Fibroblast of peridontal ligament (primary cell): ENCODE results near the gene ENTHD1.
A peak's percentile ranks its signal among the peaks of the same experiment; 100 is the strongest.

Source experiments
- DNase-seq: peaks from one replicate; pipeline ENCODE4 v3.0.0-alpha.2; 2010; ENCODE audit errors: extremely low read depth

The ENTHD1 gene

GRCh38 chr22:39893526-39893925, at the start of gene ENTHD1:
Gene ENTHD1 (minus strand): TSS chr22:39893760. CDS start chr22:39887748, 6,012 bp downstream.
- no peak for DNase-seq

GRCh38 chr22:39943337-39943736, 49.8 kb upstream of the ENTHD1 start:
- no peak for DNase-seq

- no peak for DNase-seq
Measured at GRCh38 chr22:39942439-39943230, 49.1 kb upstream of the ENTHD1 start.

GRCh38 chr22:39941601-39942000, 48.0 kb upstream of the ENTHD1 start:
- DNase-seq: no peak

- DNase-seq: peak; percentile 5
Measured at GRCh38 chr22:39940757-39941305, 47.3 kb upstream of the ENTHD1 start.

- no peak for DNase-seq
Measured at GRCh38 chr22:39939830-39940229, 46.3 kb upstream of the ENTHD1 start.

- no peak for DNase-seq
Measured at GRCh38 chr22:39938509-39939111, 45.0 kb upstream of the ENTHD1 start.

GRCh38 chr22:39937906-39938305, 44.3 kb upstream of the ENTHD1 start:
- DNase-seq: no peak

- DNase-seq: no peak
Measured at GRCh38 chr22:39936523-39937145, 43.1 kb upstream of the ENTHD1 start.

- DNase-seq: no peak
Measured at GRCh38 chr22:39935612-39936011, 42.1 kb upstream of the ENTHD1 start.

- no peak for DNase-seq
Measured at GRCh38 chr22:39935116-39935515, 41.6 kb upstream of the ENTHD1 start.

GRCh38 chr22:39933741-39934140, 40.2 kb upstream of the ENTHD1 start:
- DNase-seq: no peak

- DNase-seq: no peak
Measured at GRCh38 chr22:39932918-39933649, 39.5 kb upstream of the ENTHD1 start.

GRCh38 chr22:39932166-39932565, 38.6 kb upstream of the ENTHD1 start:
- no peak for DNase-seq

- no peak for DNase-seq
Measured at GRCh38 chr22:39931251-39931650, 37.7 kb upstream of the ENTHD1 start.

- DNase-seq: no peak
Measured at GRCh38 chr22:39928536-39929520, 35.3 kb upstream of the ENTHD1 start.

GRCh38 chr22:39927544-39927943, 34.0 kb upstream of the ENTHD1 start:
- DNase-seq: no peak

- no peak for DNase-seq
Measured at GRCh38 chr22:39926753-39927152, 33.2 kb upstream of the ENTHD1 start.

- DNase-seq: no peak
Measured at GRCh38 chr22:39925909-39926679, 32.5 kb upstream of the ENTHD1 start.

GRCh38 chr22:39925273-39925672, 31.7 kb upstream of the ENTHD1 start:
- no peak for DNase-seq
